ENCODE data around the gene SRRM5. TPM values are rescaled to one million over a fixed set of nuclear protein-coding genes. Genes with fewer than 3 reads are reported as not detected.

Gene SRRM5
- total and polyA plus RNA-seq, 4 donors, result 0.07 to 0.09 (median 0.09) TPM

DNA sequence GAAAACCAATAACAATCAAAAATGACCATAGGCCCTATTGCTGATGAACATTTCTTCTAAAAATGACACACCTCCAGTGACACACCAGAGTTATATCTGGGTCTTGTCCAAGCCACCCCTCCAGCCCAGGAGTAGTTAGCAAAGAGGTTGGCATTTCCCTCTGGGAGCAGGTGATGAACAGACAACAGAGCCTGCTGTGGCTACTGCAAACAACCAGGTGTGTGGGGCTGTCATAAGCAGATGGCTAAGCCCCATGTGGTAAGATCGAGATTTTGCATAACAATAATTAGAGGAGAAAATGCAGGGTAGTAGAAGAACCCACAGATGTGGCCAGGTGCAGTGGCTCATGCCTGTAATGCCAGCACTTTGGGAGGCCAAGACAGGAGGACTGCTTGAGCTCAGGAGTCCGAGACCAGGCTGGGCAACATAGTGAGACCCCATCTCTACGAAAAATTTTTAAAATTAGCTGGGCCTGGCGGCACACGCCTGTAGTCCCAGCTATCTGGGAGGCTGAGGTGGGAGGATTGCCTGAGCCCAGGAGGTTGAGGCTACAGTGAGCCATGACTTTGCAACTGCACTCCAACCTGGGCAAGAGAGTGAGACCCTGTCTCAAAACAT is 41.6 kb upstream of the SRRM5 start (continued):
- TF ChIP-seq, protein P1, sequence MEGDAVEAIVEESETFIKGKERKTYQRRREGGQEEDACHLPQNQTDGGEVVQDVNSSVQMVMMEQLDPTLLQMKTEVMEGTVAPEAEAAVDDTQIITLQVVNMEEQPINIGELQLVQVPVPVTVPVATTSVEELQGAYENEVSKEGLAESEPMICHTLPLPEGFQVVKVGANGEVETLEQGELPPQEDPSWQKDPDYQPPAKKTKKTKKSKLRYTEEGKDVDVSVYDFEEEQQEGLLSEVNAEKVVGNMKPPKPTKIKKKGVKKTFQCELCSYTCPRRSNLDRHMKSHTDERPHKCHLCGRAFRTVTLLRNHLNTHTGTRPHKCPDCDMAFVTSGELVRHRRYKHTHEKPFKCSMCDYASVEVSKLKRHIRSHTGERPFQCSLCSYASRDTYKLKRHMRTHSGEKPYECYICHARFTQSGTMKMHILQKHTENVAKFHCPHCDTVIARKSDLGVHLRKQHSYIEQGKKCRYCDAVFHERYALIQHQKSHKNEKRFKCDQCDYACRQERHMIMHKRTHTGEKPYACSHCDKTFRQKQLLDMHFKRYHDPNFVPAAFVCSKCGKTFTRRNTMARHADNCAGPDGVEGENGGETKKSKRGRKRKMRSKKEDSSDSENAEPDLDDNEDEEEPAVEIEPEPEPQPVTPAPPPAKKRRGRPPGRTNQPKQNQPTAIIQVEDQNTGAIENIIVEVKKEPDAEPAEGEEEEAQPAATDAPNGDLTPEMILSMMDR (IDR thresholded peaks at IDR 0.05; ENCODE audit: low read depth, low read length, missing input control), result no peak

DNA sequence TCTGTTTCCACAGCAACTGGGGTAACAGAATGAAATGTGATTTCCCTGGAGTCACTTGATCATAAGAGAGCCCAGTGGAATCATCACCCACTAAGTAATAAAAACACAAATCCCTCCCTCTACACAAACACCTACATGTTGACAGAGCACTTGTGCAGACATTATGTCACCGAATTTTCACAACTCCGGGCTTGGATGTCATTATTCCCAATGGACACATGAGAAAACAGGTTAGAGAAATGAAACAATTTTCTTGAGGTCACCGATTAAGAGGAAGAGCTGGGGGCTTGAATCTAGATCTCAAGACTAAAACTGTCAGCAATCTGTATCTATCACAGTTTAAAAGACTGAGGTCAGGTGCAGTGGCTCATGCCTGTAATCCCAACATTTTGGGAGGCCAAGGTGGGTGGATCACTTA is 39.7 kb upstream of the SRRM5 start:
- DNase-seq (ENCODE audit: low spot score), result no peak
- no peak overlapping the region for H3K9ac ChIP-seq (ENCODE audit: low read depth in 1 of 2, low read length in 2 of 2)
- WGBS, result 72% methylated on average over 3 of the region's 3 CpGs
- H3K4me3 ChIP-seq (ENCODE audit: low read depth in 1 of 3, low read length in 3 of 3), result no peak overlapping the region
- H3K27ac ChIP-seq (ENCODE audit: low read depth in 1 of 2, low read length in 2 of 2), result no peak overlapping the region
- no peaks in the 10 kb centered on the region for H3K36me3 ChIP-seq (ENCODE audit: control insufficient read depth in 4 of 4, insufficient read depth in 3 of 4, low read depth in 1 of 4, low read length in 3 of 4)
- TF ChIP-seq SP1 (IDR thresholded peaks at IDR 0.05), result no peak
- TF ChIP-seq, protein P2, sequence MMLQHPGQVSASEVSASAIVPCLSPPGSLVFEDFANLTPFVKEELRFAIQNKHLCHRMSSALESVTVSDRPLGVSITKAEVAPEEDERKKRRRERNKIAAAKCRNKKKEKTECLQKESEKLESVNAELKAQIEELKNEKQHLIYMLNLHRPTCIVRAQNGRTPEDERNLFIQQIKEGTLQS (IDR thresholded peaks at IDR 0.05), result no peak
- TF ChIP-seq, protein P3, sequence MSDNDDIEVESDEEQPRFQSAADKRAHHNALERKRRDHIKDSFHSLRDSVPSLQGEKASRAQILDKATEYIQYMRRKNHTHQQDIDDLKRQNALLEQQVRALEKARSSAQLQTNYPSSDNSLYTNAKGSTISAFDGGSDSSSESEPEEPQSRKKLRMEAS (IDR thresholded peaks at IDR 0.05), result no peak
- TF ChIP-seq HNF4A (conservative IDR thresholded peaks at IDR 0.05), result no peak
- TF ChIP-seq FOXA2 (IDR thresholded peaks at IDR 0.05), result no peak
- TF ChIP-seq, protein P1 (IDR thresholded peaks at IDR 0.05; ENCODE audit: low read depth, low read length, missing input control), result no peak
- TF ChIP-seq HNF4G (IDR thresholded peaks at IDR 0.05), result no peak
- TF ChIP-seq NR2F2 (IDR thresholded peaks at IDR 0.05), result no peak
- no peaks in the 10 kb centered on the region for H3K9me3 ChIP-seq (ENCODE audit: control insufficient read depth in 4 of 4, low read length in 3 of 4)
- no peaks in the 10 kb centered on the region for H3K27me3 ChIP-seq (ENCODE audit: control insufficient read depth in 4 of 4, insufficient read depth in 4 of 4, low read length in 3 of 4)
- peaks cover 2 to 16% (median 13%) of the 10 kb centered on the region in 4 donors for H3K4me1 ChIP-seq (ENCODE audit: control insufficient read depth in 4 of 4, insufficient read depth in 4 of 4, low read length in 3 of 4)

DNA sequence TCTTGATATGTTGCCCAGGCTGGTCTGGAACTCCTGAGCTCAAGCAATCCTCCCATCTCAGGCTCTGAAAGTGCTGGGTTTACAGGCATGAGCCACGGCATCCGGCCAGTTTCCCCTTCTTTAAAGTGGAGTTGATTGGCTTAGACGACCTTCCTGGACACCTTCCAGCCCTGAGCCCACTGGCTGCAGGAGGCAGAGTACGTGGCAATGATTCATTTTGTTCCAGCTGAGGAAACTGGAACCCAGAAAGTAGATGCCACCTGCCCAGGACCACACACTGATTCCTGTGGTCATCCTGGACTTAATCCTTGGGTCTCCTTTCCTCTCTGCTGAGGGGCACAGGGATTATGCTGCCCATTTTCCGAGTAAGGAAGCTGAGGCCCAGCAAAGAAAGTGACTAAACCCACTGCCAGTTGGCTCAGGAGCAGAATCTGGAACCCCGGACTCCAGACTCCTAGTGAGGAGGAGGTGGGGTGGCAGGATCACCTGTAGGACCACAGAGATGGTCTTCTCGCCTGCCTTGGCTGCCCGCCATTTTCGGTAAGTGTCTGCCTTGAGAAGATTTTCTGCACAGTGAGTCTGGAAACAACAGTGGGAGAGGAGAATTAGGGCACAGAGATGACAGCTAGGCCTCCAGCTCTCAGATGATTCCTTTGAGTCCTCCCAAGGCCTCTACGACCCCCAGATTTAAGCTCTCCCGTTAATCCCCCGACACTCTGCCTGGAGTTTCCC is 37.3 kb upstream of the SRRM5 start:
- no peak for DNase-seq (ENCODE audit: low spot score)
- Histone ChIP-seq H3K4me1 (ENCODE audit: control insufficient read depth in 4 of 4, insufficient read depth in 4 of 4, low read length in 3 of 4) (peaks cover 2 to 16% (median 13%) of the 10 kb centered on the region in 4 donors), H3K9ac (ENCODE audit: low read depth in 1 of 2, low read length in 2 of 2) (peak overlapping the region; percentile 92 to 96), H3K4me3 (ENCODE audit: low read depth in 1 of 3, low read length in 3 of 3) (peak overlapping the region; percentile 58 to 92 (median 75)), H3K27ac (ENCODE audit: low read depth in 1 of 2, low read length in 2 of 2) (peak overlapping the region; percentile 57 to 75), H3K36me3 (ENCODE audit: control insufficient read depth in 4 of 4, insufficient read depth in 3 of 4, low read depth in 1 of 4, low read length in 3 of 4) (no peaks in the 10 kb centered on the region), H3K9me3 (ENCODE audit: control insufficient read depth in 4 of 4, low read length in 3 of 4) (no peaks in the 10 kb centered on the region), H3K27me3 (ENCODE audit: control insufficient read depth in 4 of 4, insufficient read depth in 4 of 4, low read length in 3 of 4) (no peaks in the 10 kb centered on the region)
- WGBS, result 37% methylated on average over 12 of the region's 12 CpGs
- TF ChIP-seq, protein P1 (IDR thresholded peaks at IDR 0.05; ENCODE audit: low read depth, low read length, missing input control), result no peak
- TF ChIP-seq FOXA1 (IDR thresholded peaks at IDR 0.05) (no peak), GABPA (IDR thresholded peaks at IDR 0.05 in 1 of 2, conservative IDR thresholded peaks at IDR 0.05 in 1 of 2) (no peak), FOXA2 (IDR thresholded peaks at IDR 0.05) (no peak), SP1 (IDR thresholded peaks at IDR 0.05) (no peak), TAF1 (conservative IDR thresholded peaks at IDR 0.05) (no peak), EGR1 (IDR thresholded peaks at IDR 0.05; ENCODE audit: low read depth in 2 of 2) (no peak), YY1 (IDR thresholded peaks at IDR 0.05) (no peak), RXRA (IDR thresholded peaks at IDR 0.05) (no peak)
- TF ChIP-seq, protein P3 (IDR thresholded peaks at IDR 0.05), result no peak
- TF ChIP-seq, protein P4, sequence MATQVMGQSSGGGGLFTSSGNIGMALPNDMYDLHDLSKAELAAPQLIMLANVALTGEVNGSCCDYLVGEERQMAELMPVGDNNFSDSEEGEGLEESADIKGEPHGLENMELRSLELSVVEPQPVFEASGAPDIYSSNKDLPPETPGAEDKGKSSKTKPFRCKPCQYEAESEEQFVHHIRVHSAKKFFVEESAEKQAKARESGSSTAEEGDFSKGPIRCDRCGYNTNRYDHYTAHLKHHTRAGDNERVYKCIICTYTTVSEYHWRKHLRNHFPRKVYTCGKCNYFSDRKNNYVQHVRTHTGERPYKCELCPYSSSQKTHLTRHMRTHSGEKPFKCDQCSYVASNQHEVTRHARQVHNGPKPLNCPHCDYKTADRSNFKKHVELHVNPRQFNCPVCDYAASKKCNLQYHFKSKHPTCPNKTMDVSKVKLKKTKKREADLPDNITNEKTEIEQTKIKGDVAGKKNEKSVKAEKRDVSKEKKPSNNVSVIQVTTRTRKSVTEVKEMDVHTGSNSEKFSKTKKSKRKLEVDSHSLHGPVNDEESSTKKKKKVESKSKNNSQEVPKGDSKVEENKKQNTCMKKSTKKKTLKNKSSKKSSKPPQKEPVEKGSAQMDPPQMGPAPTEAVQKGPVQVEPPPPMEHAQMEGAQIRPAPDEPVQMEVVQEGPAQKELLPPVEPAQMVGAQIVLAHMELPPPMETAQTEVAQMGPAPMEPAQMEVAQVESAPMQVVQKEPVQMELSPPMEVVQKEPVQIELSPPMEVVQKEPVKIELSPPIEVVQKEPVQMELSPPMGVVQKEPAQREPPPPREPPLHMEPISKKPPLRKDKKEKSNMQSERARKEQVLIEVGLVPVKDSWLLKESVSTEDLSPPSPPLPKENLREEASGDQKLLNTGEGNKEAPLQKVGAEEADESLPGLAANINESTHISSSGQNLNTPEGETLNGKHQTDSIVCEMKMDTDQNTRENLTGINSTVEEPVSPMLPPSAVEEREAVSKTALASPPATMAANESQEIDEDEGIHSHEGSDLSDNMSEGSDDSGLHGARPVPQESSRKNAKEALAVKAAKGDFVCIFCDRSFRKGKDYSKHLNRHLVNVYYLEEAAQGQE (IDR thresholded peaks at IDR 0.05), result no peak

All from liver (tissue), 9 donors.